Retina (tissue), 1 donor: ENCODE data around the gene DAPK2.

Experiments
- DNase-seq: peaks from one replicate; pipeline ENCODE4 v3.0.0-alpha.2; 2016

Gene DAPK2

GRCh38 chr15:63890617-63891016 lies 155.7 kb downstream of the DAPK2 start:
- no peak for DNase-seq

- DNase-seq, result no peak
These were observed 156.5 kb downstream of the DAPK2 start for GRCh38 chr15:63889831-63890230.

GRCh38 chr15:63888823-63889222 lies 157.5 kb downstream of the DAPK2 start:
- no peak for DNase-seq

DNA sequence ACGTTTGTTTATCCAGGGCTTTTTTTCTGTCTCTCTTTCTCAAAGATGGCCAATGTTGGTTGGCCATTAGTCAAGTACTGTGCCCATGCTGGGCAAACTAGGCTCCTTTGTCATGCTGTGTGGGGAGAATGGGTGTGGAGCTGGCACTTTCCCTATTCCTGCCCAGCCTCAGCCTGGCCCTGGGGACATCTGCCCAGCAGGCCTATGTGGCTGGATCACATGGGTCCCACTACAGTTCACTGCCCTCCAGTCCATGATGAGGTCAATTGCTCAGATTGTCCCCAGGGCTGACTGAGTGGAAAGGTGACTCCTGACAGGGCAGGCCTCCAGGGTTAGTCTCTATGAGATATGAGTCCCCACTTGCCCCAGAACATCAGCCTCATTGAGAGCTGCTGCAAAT lies 158.1 kb downstream of the DAPK2 start:
- no peak for DNase-seq

DNA sequence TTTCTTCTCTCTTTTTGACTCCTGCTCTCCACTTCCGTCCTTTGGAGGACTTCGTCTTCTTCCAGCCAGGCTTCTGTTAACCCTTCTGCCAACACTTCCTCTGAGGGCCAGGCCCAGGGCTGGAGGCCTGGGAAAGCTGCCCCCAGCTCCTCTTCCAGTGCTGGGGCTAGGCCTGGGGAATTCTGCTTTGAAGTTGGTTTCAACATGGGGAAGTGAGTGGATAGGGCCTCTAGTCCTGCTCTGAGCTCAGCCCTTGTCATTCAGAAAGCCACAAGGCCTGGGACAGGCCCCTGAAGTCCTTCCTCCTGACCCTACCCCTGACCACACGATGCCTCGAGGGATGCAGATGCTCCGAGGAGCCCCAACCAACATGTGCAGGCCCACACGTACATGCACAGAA lies 158.7 kb downstream of the DAPK2 start:
- DNase-seq, result no peak

GRCh38 chr15:63884953-63885352 lies 161.3 kb downstream of the DAPK2 start:
- no peak for DNase-seq

- no peak for DNase-seq
These were observed 164.9 kb downstream of the DAPK2 start for GRCh38 chr15:63881431-63881830.

DNA sequence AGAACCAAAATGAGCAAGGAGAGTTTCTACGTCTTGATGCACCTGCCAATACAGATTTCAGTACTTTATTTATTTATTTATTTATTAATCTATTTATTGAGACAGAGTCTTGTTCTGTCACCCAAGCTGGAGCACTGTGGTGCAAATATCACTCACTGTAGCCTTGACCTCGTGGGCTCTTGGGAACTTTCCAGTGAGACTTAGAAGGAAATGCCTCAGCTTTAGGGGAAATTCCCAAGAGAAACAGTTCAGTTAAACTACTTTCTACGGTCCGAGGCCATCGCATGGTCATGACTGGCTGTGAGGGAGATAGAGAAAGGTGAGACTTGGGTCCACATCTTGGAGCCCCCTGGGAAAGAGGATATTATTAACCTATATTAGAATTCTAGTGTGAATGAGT lies 165.5 kb downstream of the DAPK2 start:
- DNase-seq, result no peak

DNA sequence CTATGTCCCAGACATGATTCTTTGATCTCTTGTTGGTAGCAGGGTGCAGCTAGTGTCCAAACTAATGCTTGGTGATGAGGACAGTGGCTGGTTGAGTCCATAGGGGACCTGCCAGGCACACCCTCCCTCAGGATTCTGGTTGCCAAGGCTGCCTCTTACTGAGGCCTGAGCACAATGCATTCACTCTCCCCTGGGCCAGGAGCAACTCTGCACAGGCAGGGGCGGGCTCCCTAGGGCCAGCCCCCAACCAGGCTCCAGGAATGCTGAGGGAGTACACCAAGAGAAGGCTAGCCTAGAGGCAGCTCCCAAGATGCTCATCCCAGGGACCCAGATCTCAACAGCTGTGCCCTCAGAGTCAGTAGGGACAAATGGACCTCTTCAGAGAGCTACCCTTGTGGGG lies 166.3 kb downstream of the DAPK2 start:
- no peak for DNase-seq

- no peak for DNase-seq
These were observed 167.1 kb downstream of the DAPK2 start for GRCh38 chr15:63879211-63879610.

- no peak for DNase-seq
These were observed 168.5 kb downstream of the DAPK2 start for GRCh38 chr15:63877713-63878271.

GRCh38 chr15:63876085-63876662 lies 170.1 kb downstream of the DAPK2 start:
- DNase-seq, result no peak

DNA sequence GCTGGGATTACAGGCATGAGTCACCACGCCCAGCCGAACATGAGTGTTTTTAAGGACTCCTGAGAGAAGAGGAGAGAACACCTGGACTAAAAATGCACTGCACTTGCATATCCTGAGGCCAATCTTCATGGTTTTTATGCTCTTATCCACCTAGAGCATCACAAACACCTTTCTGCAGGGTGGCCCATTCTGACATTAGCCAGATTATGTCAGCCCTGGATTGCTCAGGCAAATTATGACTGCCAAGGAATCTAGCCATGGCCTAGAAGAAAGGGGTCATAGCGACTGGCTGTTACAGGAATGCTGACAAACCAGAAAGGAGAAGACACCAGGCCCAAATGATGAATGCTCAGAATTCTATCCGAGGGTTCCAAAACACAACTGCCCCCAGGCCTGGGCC lies 171.7 kb downstream of the DAPK2 start:
- DNase-seq, result no peak

DNA sequence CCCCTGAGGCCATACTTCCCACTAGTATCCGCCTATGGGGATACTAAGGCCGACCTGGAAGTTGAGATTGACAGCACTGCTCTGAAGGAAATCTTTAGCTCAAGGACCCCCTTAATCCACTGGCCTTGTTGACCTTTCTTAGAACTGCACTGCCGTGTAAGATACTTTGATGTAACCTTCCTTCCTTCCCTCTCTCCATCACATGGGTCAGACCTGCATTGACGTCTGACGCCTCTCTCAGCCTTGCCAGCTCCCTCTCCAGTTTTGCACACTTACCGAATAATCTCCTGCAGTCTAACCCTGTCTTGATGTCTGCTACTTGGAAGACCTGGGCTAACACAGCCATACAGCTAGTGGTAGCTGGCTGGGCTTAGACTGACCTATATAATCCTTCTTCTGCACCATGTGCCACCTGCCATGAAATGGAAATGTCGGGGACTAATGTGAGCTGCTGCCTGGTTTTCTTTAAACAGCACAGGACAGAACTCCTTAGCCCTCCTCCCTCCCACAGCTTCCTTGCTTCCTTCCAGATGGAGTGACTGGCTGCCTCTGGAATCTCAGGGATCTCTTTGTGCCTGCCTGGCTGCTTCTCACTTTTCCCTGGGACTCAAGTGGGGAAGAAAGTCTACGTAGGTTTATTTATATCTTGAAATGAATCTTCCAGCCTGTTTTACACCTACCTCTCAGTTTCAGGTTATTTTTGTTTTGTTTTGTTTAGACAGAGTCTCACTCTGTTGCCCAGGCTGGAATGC lies 173.3 kb downstream of the DAPK2 start:
- DNase-seq, result no peak

- peak; percentile 15 for DNase-seq
These were observed 175.6 kb downstream of the DAPK2 start for GRCh38 chr15:63870487-63871209.

GRCh38 chr15:63870043-63870394 lies 176.3 kb downstream of the DAPK2 start:
- DNase-seq, result no peak

GRCh38 chr15:63869371-63870042 lies 176.8 kb downstream of the DAPK2 start:
- no peak for DNase-seq

- DNase-seq, result no peak
These were observed 182.1 kb downstream of the DAPK2 start for GRCh38 chr15:63864186-63864585.

GRCh38 chr15:63861946-63862517 lies 184.3 kb downstream of the DAPK2 start:
- no peak for DNase-seq

DNA sequence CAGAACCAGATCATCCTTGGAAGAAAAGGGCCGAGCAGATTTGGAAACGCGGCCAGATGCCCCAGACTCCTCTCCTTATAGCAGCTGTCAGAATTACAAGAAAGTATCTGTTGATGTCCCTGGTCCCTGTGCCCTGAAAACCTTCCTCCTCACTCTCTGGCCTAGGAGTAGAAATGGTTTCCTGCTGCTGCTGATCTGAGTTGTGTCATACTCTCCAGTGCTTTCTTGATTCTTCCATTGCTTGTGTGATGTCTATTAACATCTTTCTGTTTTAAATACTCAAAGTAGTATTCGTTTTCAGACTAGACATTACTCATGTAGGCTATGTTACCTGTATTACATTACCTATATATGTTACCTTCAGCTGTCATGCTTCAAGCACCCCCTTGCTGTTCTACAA lies 185.7 kb downstream of the DAPK2 start:
- no peak for DNase-seq

GRCh38 chr15:63860155-63860554 lies 186.1 kb downstream of the DAPK2 start:
- DNase-seq, result no peak

- DNase-seq, result no peak
These were observed 187.4 kb downstream of the DAPK2 start for GRCh38 chr15:63858881-63859280.

GRCh38 chr15:63858448-63858847 lies 187.8 kb downstream of the DAPK2 start:
- no peak for DNase-seq
